GM19099 (cell line): ENCODE data around the gene ABCC6.

Experiments
- POLR2A ChIP-seq: IDR thresholded peaks from 3 replicates; pipeline ENCODE4 v1.6.1; 2011; ENCODE audit warnings: low read depth; ENCODE audit not compliant: insufficient read length; ENCODE audit errors: extremely low read depth

Gene ABCC6

GRCh38 chr16:16154281-16154951, 68.9 kb downstream of the ABCC6 start:
- TF ChIP-seq POLR2A, result no peak

- no peak for TF ChIP-seq POLR2A
Measured at GRCh38 chr16:16151315-16151714, 72.0 kb downstream of the ABCC6 start.

GRCh38 chr16:16150878-16151152, 72.5 kb downstream of the ABCC6 start:
- no peak for TF ChIP-seq POLR2A

- TF ChIP-seq POLR2A, result no peak
Measured at GRCh38 chr16:16150117-16150877, 73.0 kb downstream of the ABCC6 start.

- TF ChIP-seq POLR2A, result no peak
Measured at GRCh38 chr16:16149710-16150116, 73.6 kb downstream of the ABCC6 start.

GRCh38 chr16:16148755-16149154, 74.5 kb downstream of the ABCC6 start:
- TF ChIP-seq POLR2A, result no peak

- no peak for TF ChIP-seq POLR2A
Measured at GRCh38 chr16:16147316-16147999, 75.8 kb downstream of the ABCC6 start.

- TF ChIP-seq POLR2A, result no peak
Measured at GRCh38 chr16:16146380-16147315, 76.6 kb downstream of the ABCC6 start.

GRCh38 chr16:16145286-16145685, 78.0 kb downstream of the ABCC6 start:
- TF ChIP-seq POLR2A, result no peak

GRCh38 chr16:16144416-16144815, 78.9 kb downstream of the ABCC6 start:
- no peak for TF ChIP-seq POLR2A

GRCh38 chr16:16143931-16144330, 79.4 kb downstream of the ABCC6 start:
- no peak for TF ChIP-seq POLR2A

- no peak for TF ChIP-seq POLR2A
Measured at GRCh38 chr16:16143038-16143763, 80.1 kb downstream of the ABCC6 start.

GRCh38 chr16:16141784-16142396, 81.4 kb downstream of the ABCC6 start:
- TF ChIP-seq POLR2A, result no peak

GRCh38 chr16:16141141-16141540, 82.2 kb downstream of the ABCC6 start:
- TF ChIP-seq POLR2A, result no peak

GRCh38 chr16:16140537-16140936, 82.8 kb downstream of the ABCC6 start:
- TF ChIP-seq POLR2A, result no peak

GRCh38 chr16:16139806-16140205, 83.5 kb downstream of the ABCC6 start:
- TF ChIP-seq POLR2A, result no peak
